Activated T-helper 1 cell treated with anti-CD3 and anti-CD28 coated beads, Interleukin-2, amount 50 U/mL, for 16 hours (primary cell): ENCODE data around the gene NARF.

Source experiments
- DNase-seq, 2 donors: peaks; one replicate each; pipeline ENCODE4 v3.0.0-alpha.2; 2020; ENCODE audit warnings: low read depth in 1 of 2, low spot score in 1 of 2

NARF gene

DNA sequence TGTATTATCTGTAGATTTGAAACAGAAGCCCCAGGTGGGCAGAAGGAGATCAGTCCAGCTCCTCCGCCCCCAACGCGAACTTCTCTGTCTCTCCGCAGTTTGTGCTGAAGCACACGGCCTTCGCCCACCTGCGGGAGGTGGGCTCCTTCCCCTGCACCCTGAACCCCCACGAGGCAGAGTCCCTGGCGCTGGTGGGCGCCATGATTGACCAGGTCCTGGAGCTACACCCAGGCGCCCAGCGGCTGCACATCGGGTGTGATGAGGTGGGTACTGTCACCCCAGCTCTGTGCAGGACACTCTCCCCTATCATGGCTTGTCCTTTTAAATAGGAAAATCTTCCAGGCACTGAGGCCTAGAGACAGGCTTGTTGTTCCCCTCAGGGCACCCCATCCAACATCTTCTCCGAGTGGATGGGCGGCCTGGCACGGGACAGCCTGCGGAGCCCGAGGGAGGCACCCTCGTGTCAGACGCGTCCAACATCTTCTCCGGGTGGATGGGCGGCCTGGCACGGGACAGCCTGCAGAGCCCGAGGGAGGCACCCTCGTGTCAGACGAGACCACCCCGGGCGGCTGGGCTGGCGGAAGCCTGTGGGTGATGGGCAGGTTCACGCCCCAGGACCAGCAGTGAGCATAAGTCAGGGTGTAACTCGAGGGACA is 24.9 kb upstream of the NARF start:
- no peak for DNase-seq

GRCh38 chr17:82434216-82434565 is 24.4 kb upstream of the NARF start:
- DNase-seq: no peak

GRCh38 chr17:82435103-82435502 is 23.4 kb upstream of the NARF start:
- DNase-seq: no peak

DNA sequence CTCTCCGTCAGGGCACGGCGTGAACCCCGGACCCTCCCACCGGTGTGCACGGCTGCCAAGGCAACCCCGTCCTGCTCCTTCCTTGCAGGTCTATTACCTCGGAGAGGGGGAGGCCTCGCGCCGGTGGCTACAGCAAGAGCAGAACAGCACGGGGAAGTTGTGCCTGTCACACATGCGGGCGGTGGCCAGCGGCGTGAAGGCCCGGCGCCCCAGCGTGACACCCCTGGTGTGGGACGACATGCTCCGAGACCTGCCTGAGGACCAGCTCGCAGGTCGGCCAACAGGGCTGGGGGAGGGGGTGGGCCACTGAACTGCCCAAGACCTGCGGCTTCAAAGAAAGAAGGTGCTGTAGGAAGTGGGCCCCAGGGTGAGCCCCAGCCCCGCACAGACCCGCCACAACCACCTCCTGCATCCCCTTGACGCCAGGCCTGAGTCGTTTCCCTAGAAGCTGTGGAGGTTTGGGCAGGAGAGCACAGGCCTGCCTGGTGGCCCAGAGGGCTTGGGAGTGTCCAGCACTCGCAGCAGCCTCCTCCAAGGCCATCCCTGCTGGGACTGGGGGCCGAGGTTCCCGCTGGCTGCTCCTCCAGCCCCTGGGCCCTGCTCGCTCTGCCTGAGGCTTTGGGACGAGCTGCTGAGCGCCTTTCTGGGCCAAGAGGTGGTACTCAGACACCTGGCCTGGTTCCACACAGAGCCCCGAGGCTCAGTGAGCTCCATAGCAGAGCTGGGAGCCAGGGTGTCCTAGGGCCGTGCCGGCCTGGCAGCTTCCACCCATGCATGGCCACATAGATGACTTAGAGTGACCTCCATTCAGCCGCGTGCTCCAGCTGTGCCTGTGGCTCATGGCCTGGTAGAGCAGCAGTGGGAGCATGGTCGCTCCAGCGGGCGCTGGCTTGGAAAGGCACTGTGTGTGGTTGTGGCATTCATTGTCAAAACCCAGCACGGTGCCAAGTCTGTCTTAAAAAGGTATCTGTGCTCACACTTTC is 22.6 kb upstream of the NARF start:
- DNase-seq: no peak

- no peak for DNase-seq
Measured at GRCh38 chr17:82436601-82437324, 21.8 kb upstream of the NARF start.

DNA sequence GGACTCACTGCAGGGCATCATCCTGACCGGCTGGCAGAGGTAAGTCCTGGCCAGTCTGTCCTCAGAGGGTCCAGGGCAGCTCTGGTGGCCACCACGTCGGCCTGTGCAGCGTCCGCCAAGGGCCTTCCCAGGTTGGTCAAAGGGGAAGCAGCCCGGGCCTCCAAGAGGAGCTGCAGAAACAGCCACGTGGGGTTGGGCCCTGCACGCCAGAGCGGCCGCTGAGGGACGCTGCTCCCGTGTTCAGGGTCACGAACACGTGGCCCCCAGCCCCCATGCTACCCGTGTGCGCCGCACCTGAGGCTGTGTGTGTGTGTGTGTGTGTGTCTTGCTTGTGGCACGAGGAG is 21.2 kb upstream of the NARF start:
- DNase-seq: no peak

DNA sequence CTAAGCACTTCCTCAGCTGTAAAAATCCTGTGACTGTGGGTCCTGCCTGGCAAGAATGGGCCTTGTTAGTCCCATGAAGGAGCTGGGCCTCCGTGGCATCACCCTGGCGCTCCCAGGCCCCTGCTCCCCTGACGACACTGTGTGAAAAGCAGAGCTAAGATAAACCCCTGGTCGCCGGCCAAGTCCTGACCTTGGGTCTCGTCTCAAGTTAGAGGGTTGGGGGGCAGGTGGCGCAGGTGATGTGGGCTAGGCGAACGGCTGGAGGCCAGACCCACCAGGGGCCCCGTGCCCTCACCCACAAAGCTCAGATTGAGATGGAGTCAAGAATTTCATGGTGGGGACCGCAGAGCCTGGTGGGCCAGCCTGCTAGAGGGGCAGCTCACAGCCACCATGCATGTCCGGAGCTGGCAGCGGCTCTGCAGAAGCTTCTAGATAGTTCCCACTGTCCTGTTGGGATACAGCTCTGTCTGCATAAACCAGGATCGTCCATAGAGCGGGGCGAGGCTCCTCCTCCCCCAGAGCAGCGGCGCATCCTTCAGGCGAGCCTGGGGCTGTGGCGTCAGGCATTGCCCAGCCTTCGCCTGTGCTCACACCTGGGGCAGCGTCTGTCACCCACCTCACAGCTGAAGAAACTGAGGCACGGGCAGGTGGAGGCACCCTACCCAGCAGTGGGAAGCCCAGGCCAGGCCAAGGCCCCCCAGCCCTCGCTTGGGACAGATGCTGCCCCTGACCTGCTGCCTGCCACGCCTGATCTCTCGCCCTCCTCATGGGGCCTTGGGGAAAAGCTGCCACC is 19.9 kb upstream of the NARF start:
- DNase-seq: no peak

GRCh38 chr17:82439194-82439828 is 19.2 kb upstream of the NARF start:
- no peak for DNase-seq

DNA sequence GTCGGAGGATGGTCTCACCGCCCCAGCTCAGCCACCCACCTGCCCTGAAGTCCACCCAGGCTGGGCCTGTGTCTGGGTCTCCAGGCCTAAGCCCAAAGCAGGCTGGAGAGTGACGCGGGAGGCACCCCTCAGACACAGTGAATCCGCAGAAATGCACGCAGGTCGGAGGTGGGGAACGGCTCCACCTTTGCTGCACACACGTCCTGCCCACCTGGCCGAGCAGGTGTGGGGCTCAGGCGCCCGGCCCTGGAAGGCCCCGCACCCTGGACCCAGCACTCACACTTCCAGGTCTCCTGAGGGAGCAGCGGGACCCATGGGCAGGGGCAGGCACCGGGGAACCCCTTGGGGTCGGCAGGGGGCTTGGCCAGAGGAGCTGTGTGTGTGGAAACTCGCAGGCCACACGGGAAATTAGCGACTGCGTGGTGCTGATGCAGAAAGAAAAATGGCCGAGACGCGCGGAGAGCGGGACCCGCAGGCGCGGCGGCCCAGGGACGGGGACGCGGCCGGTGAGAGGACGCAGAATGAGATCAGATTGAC is 18.6 kb upstream of the NARF start:
- DNase-seq: no peak

DNA sequence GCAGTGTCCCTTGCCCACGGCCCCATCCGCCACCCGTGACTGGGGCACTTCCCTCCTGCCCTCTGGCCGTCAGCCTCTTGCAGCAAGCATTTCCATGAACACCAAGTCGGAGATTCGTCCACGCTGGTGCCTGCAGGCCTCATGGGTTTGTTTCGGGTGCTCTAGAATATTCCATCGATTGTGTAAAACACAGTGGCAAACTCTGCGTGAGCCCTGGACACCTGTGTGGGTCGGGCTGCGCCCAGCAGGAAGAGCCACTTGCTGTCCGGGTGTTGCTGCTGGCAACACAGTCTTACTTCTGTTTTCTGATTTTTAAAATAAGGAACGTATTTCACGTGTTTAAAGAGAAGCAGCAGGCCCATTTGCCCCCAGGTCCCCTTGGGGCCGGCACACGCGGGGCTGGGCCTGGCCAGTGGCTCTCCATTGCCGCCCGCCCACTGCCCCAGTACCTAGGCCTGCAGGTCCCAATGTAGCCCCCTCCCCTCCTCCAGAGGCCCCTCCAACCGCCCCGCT is 18.0 kb upstream of the NARF start:
- no peak for DNase-seq

DNA sequence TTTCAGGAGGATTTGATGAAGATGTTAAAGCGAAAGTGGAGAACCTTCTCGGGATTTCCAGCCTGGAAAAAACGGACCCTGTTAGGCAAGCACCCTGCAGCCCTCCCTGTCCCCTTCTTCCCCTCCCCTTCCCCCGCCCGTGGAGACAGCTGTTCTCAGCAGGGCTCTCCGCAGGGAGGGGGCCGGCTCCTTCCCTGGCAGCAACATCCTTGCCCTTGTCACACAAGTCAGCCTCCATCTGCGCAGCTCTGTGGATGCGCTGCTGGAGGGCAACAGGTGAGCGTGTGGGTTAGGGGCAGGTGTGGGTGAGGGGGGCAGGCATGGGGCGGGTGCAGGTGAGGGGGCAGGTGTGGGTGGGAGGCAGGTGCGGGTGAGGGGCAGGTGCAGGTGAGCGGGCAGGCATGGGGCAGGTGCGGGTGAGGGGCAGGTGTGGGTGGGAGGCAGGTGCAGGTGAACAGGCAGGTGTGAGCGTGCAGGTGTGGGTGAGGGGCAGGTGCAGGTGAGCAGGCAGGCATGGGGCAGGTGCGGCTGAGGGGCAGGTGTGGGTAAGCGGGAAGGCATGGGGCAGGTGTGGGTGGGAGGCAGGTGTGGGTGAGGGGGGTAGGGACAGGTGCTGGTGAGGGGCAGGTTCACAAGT is 17.4 kb upstream of the NARF start:
- DNase-seq: no peak

GRCh38 chr17:82441691-82442487 is 16.7 kb upstream of the NARF start:
- no peak for DNase-seq

- no peak for DNase-seq
Measured at GRCh38 chr17:82442643-82443464, 15.7 kb upstream of the NARF start.

DNA sequence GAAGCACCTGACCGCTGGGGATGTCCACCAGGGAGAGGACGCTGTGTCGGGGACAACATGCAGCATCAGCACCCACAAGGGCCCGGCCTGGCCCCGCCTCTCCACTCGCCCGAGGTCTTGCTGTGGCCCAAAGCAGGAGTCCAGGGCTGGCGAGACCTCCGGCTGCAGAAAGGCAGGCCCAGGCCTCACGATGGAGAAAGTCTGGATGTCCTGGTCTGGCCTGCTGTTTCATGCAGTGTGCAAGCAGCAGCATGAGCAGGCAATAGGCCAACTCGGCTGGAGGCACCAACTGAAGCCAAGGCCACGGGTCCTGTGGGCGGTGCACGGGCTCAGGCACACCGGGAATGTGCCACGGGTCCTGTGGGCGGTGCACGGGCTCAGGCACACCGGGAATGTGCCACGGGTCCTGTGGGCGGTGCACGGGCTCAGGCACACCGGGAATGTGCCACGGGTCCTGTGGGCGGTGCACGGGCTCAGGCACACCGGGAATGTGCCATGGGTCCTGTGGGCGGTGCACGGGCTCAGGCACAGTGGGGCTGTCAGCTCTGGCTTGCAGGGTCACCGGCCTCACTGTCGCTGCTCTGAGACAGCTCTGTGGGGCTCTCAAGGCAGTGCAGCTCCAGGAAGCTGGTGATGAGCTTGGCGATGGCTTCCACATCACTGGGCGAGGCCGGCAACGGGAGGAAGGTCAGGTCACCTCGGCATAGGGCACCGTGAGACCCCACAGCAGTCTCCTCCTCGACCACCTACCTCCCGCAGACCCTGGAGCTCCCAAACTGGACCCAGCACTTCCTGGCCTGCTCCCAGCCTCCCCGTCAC is 14.9 kb upstream of the NARF start:
- DNase-seq: no peak

- DNase-seq: no peak
Measured at GRCh38 chr17:82444284-82444893, 14.2 kb upstream of the NARF start.

DNA sequence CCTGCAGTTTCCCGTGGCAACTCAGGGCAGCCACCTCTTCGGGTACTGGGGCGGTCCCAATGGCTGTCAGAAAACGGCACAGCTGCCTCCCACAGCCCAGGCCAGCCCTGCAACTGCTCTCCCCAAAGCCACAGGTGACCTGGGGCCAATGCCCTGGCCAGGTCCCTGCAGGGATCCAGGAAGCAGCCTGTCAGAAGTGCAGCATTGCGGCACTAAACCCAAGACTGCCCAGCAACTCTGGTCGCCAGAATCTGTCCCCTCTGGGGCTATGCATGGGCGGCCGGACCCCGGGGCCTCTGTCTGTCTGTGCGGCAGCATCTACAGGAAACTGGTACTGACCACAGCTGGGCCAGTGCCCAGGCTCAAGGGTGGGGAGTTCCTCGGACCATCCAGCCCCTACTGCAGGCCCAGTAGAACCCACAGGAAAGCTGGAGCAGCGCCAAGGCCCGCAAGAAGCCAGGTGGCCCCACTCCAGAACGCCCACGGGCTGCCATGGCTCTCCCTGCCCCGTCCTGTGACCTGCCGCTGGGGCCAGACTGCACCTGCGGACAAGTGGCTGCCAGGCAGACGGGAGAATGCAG is 13.5 kb upstream of the NARF start:
- DNase-seq: no peak
